Measurements from ENCODE around the gene SGCE. TPM values are rescaled to one million over a fixed set of nuclear protein-coding genes. Genes with fewer than 3 reads are reported as not detected.

SGCE gene
- total RNA-seq, 3 donors from 2014 or later, result 90.7 to 107 (median 92.2) TPM

GRCh38 chr7:94609561-94609960 lies 46.4 kb downstream of the SGCE start:
- Histone ChIP-seq H3K27me3 (no peaks in the 10 kb centered on the region), H3K36me3 (no peaks in the 10 kb centered on the region), H3K4me1 (no peaks in the 10 kb centered on the region), H3K4me3 (no peak overlapping the region), H3K27ac (no peak overlapping the region), H3K9me3 (no peaks in the 10 kb centered on the region)
- TF ChIP-seq POLR2A (IDR thresholded peaks at IDR 0.05) (no peak), POLR2AphosphoS5 (IDR thresholded peaks at IDR 0.05) (no peak), CTCF (IDR thresholded peaks at IDR 0.05) (no peak)
- intact Hi-C loops (cut with DNase I; ENCODE audit: low total_unique reads), result no loop called here
- DNase-seq (ENCODE audit: low spot score in 2 of 2), result no peak

DNA sequence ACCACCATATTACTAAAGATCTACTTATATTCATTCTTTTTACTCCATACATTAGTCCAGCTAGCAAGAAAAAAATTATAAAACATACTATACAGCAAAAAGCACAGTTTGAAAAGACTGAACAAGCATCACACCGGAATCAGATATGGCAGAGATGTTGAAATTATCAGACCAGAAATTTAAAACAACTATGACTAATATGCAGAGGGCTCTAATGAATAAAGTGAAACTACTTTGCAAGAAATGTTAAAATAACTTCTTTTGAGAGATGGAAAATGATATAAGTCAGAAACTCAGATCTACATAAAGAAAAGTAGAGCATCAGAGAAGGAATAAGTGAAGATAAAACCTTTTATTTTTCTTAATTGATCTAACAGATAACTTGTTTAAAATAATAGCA lies 50.9 kb downstream of the SGCE start:
- Histone ChIP-seq H3K9me3 (no peaks in the 10 kb centered on the region), H3K27ac (no peak overlapping the region), H3K36me3 (no peaks in the 10 kb centered on the region), H3K4me3 (no peak overlapping the region), H3K27me3 (no peaks in the 10 kb centered on the region), H3K4me1 (no peaks in the 10 kb centered on the region)
- no peak for TF ChIP-seq POLR2AphosphoS5 (IDR thresholded peaks at IDR 0.05)
- intact Hi-C loops (cut with DNase I; ENCODE audit: low total_unique reads), result no loop called here
- DNase-seq (ENCODE audit: low spot score in 2 of 2), result no peak

DNA sequence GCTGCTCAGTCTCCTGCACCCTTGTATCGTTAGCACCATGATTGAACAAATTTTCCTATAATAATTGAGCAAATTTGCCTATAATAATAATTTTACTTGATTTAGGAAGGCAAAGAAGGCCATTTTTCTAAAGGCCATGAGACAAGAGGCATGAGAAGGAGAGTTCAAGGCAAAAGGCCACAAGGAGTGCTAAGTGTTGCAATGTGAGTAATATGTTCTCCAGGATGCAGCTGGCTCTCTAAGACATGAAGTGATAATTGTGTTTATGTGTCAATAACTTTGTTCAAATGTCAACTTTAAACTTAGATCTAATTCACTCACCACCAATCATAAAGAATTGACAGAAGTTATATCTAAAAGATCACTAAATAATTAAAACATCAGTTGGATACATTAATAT lies 53.8 kb downstream of the SGCE start:
- intact Hi-C loops (cut with DNase I; ENCODE audit: low total_unique reads), result no loop called here
- H3K27me3 ChIP-seq, result no peaks in the 10 kb centered on the region
- TF ChIP-seq POLR2A (IDR thresholded peaks at IDR 0.05) (no peak), CTCF (IDR thresholded peaks at IDR 0.05) (no peak), POLR2AphosphoS5 (IDR thresholded peaks at IDR 0.05) (no peak)
- H3K9me3 ChIP-seq, result no peaks in the 10 kb centered on the region
- no peak overlapping the region for H3K27ac ChIP-seq
- H3K36me3 ChIP-seq, result no peaks in the 10 kb centered on the region
- no peaks in the 10 kb centered on the region for H3K4me1 ChIP-seq
- H3K4me3 ChIP-seq, result no peak overlapping the region
- DNase-seq (ENCODE audit: low spot score in 2 of 2), result no peak

DNA sequence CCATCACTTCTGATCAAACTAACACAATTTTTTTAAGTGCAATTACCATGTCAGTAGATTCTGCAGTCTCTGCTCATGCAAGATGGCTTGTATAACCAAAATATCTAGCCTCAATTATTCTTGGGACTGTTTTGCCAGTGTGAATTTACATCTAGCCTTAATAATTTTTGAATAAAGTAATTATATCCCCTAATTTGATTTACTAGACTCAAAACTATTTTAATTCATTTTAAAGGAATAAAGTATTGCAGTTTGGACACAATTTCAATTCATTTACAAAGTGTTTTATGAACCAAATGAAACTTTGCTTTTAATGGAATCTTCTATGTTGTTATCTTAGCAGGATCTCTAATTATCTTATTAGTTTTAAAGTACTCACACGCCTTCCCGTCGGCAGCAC lies 55.7 kb downstream of the SGCE start:
- Histone ChIP-seq H3K4me1 (no peaks in the 10 kb centered on the region), H3K27me3 (no peaks in the 10 kb centered on the region), H3K4me3 (no peak overlapping the region), H3K36me3 (no peaks in the 10 kb centered on the region), H3K27ac (no peak overlapping the region), H3K9me3 (no peaks in the 10 kb centered on the region)
- no peak for DNase-seq (ENCODE audit: low spot score in 2 of 2)
- no peak for TF ChIP-seq POLR2AphosphoS5 (IDR thresholded peaks at IDR 0.05)
- no peak for TF ChIP-seq POLR2A (IDR thresholded peaks at IDR 0.05)
- no peak for TF ChIP-seq CTCF (IDR thresholded peaks at IDR 0.05)
- intact Hi-C loops (cut with DNase I; ENCODE audit: low total_unique reads), result no loop called here

DNA sequence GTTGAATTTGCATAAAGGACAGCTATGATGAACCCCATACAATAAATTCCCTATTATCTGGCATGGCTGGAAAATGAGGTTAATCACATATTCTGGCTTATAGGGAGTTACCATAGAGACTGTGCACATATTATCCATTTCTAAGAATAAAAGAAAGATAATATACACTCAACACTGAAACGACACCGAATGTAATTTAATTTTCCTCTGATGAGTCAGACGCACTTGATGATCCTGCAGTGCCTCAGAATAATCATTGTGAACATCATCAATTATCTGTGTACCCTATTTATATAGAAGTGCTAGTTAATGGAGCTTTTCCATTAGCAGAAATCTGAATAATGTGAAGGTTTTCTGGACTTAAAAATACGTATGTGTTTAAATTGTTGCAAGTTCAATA lies 60.2 kb downstream of the SGCE start:
- Histone ChIP-seq H3K4me3 (no peak overlapping the region), H3K9me3 (no peaks in the 10 kb centered on the region), H3K36me3 (no peaks in the 10 kb centered on the region), H3K27me3 (no peaks in the 10 kb centered on the region), H3K4me1 (no peaks in the 10 kb centered on the region), H3K27ac (no peak overlapping the region)
- intact Hi-C loops (cut with DNase I; ENCODE audit: low total_unique reads), result no loop called here
- DNase-seq (ENCODE audit: low spot score in 2 of 2), result no peak
- no peak for TF ChIP-seq CTCF (IDR thresholded peaks at IDR 0.05)
- TF ChIP-seq POLR2A (IDR thresholded peaks at IDR 0.05), result no peak
- no peak for TF ChIP-seq POLR2AphosphoS5 (IDR thresholded peaks at IDR 0.05)

- H3K4me3 ChIP-seq, result no peak overlapping the region
- no peaks in the 10 kb centered on the region for H3K4me1 ChIP-seq
- H3K36me3 ChIP-seq, result no peaks in the 10 kb centered on the region
- TF ChIP-seq POLR2AphosphoS5 (IDR thresholded peaks at IDR 0.05) (no peak), POLR2A (IDR thresholded peaks at IDR 0.05) (no peak), CTCF (IDR thresholded peaks at IDR 0.05) (no peak)
- no peak for DNase-seq (ENCODE audit: low spot score in 2 of 2)
- intact Hi-C loops (cut with DNase I; ENCODE audit: low total_unique reads), result no loop called here
- no peak overlapping the region for H3K27ac ChIP-seq
- no peaks in the 10 kb centered on the region for H3K9me3 ChIP-seq
- H3K27me3 ChIP-seq, result no peaks in the 10 kb centered on the region
Observed at GRCh38 chr7:94594882-94595281, 61.1 kb downstream of the SGCE start.
